ENCODE results near the gene C3orf70.

- TF ChIP-seq CTCF (IDR thresholded peaks at IDR 0.05): no peak
- TF ChIP-seq POLR2A (IDR thresholded peaks at IDR 0.05): no peak
Observed at GRCh38 chr3:185062191-185062590, 90.7 kb downstream of the C3orf70 start.

Measured in heart left ventricle (tissue), 13 donors.